Erythroblast (primary cell): Measurements from ENCODE around the gene HLA-DQB1.

Source experiments
- GATA1 ChIP-seq: IDR thresholded peaks from 2 replicates; pipeline ENCODE4 v1.6.1; 2011; ENCODE audit warnings: low read depth, mild to moderate bottlenecking, control low read depth, low read length, moderate library complexity
- POLR2A ChIP-seq: IDR thresholded peaks from 2 replicates; pipeline ENCODE4 v1.6.1; 2011; ENCODE audit warnings: mild to moderate bottlenecking, low read length

DNA sequence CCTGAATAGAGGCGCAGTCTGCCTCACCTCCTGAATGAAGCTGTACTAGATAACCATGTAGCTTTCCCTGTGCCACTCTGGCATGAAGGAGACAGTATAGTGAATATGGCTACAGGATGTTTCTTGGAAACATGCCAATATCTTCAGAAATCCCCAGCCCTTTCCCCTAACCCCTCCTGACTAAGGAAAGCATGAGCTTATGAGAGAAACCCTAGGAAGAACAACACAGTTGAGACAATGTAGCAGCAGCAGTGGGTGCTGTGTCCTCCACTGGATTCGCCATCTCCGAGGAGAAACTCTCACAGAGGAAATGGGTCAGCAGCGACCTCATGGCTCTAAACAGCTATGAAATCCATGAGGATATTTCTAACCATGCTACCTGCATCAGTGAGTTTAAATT lies 22.6 kb downstream of the HLA-DQB1 start:
- no peak for TF ChIP-seq POLR2A
- TF ChIP-seq GATA1 = no peak
